CD4-positive, alpha-beta T cell treated with Interleukin-17A for 1 hour (primary cell): ENCODE results near the gene DCLK1.

Experiments
- DNase-seq: peaks from one replicate; pipeline ENCODE4 v3.0.0-alpha.2; 2020

DCLK1 gene

DNA sequence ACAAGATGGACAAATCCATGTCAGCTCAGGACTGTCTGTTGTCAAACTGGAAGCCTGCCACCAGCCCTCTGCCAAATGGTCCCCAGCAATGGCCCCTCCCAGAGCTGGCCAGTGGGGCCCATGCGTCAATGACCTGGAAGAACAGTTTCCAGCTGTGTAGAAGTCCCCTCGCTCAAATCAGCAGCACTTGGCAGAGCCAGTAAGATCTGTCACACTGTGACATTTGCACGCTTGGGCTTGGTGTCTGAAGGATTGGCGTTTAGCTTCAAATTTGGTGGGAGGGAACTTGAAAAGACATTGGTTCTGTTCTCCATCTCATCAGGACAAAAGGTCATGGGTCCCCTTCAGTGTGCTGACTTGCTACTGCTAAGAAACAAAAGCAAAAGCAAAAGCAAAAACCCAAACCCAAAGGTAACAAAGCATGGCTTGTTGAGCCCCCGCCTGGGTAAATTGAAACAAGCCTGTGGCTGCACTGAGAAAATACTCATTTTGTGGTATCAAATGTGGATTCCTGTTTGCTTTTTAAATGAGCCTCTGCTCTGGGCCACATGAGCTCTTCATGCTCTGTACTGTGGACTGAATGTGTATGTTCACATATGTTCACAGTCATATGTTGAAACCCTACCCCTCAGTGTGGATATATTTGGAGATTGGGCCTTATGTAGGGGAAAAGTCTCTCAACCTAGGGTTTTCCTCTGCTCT is 401.1 kb downstream of the DCLK1 start:
- no peak for DNase-seq

DNA sequence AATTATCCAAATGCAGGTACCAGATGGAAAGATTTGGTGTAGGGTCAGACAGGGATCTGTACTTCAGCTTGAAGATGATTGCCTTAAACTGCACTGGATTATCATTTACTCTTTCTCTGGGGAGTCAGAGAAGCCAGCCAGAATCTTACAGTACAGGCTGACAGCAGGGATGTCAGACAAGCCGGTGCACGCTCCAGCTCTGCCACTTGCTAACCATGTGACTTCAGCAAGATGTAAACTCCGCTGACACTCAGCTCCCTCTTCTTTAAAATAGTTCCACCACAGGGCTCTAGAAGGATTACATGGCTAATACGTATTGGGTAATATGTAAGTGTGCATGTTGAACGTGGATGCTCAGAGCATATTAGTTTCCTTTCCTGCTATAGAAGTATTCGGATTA is 403.3 kb downstream of the DCLK1 start:
- DNase-seq, result no peak

DNA sequence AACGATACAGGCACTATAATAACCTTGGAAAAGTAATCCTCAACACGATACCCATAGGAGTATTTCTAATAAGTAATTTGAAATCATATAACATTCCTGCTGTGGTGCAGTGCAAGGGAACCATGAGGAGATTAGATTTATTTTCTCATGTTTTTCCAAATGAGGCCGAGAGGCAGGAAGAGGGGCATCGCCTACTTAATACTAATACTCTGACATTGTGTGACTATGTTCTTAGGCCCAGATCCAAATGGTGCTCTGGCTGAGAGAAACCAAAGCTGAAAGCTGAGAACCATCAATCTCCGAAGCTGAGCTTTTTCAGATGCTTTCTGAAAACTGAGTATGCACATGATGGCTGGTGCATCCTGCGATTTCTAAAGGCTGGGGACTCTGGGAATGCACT is 406.7 kb downstream of the DCLK1 start:
- DNase-seq, result no peak

DNA sequence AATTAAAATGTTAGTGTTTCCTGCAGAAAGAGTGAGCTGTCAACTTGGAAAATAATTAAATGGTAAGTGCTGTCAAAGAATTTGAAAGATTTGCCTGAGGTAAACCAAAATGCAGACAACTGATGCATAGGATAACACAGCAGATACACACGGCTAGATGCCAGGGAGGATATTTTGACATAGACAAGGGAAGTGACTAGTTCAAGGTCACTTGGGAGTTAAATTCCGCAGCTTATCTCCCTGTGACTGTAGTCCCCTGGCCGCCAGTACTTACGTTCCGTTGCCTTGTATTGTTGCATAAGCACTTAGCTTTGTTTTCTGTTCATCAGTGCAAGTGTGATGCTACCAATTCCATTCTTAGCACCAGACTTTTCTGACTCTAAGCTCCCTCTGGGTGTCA is 407.4 kb downstream of the DCLK1 start:
- no peak for DNase-seq

DNA sequence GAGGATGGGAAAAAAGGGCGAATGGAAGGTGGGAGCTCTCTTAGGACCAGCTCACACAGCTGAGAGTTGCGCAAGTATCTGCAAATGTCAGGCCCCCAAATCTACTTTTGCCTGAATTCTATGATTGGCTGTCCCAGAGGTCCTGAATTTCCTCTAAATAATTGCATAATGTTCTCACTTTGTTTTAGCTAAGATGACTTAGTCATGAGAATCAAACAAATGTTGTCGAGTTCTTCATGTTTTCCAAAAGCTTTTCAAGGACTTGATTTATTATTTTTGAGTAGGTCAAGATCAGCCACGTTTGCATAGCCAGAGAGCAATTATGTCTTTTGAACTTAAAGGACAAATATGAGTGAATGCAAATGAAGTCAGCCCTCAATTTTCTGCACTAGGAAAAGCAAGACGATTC is 408.1 kb downstream of the DCLK1 start:
- no peak for DNase-seq

DNA sequence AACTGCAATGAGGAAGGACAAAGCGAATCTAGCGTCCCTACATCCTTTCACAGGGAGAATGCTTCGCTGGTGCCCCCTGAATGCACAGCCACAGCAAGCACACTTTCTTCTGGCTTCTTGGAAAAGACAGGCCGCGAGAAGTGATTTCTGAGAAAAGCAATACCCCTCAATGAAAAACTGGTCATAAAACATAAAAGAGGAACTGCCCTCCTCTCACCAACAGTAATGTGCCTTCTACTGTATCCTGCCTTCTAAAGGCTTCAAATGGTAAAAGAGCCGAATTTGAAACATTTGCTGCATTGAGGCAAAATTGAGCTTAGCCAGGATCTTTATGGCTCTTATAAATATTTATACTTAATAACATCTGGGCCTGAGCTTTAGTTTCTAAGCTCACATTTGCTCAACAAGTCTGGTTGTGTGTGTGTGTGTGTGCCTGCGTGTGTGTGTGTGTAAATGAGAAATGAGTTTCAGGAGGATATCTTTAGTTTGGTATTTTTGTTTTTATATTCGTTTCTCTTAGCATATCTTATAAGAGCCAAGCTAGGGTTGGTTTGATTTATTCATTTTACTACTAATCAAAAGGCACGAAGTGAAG is 408.6 kb downstream of the DCLK1 start:
- no peak for DNase-seq

DNA sequence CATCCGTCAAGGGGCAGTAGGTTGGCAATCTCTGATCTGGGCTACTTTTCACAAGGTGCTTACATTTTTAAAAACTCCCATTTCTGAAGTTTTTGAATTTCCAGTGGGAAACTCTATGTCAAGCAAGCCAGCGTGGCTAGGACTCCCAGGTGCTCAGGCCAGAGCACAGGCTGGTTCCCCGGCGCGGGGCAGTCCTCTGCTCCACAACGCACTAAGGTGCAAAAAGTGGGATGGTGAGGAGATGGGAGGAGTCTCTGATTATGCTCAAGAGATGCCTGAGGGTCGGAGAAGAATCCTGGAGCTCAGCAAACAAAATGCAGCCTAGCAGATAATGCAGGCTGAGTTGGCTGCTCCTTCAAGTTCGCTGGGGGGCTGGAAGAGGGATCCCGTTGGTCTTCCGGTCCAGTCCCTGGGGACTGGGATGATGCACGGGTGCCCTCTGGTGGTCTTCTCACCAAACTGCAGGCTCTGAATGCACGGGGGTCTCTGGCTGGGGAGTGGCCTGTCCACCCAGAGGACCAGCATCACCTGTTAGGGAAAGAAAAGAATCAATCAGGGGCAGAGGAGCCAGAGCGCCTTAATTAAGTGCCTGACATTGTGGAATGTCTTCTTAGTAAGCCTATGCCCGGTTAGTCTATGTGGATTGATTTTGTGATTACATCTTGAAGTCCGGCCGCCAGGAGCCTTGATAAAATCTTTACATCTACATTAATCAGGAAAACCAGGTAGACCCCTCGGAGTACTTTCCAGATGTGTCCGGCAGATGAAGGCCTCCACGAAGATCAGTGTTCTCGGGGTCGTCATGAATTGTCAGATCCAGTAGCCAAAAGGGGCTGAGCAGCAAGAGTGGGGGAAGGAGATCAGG is 410.3 kb downstream of the DCLK1 start:
- peak; percentile 15 for DNase-seq

DNA sequence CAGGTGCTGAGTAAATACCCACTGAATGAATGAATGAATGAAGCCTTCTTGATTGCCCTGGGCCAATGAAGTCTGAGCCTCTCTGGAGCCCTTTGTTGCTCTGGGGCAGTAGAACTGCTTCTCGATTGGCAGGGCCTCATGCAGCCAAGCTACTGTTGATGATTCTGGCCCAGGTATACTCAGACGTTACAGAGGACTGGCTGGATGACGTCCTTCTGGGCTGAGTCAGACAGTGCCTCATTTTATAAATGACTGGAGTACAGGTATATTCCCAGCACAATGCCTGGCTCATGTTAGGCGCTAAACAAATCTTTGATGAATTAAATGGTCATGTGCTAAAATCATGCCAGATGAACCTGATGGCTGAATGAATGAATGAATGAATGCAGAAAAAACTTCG is 410.9 kb downstream of the DCLK1 start:
- no peak for DNase-seq
